Lung microvascular endothelial cell (primary cell): ENCODE data around the gene PSKH1. TPM values are rescaled to one million over a fixed set of nuclear protein-coding genes. Genes with fewer than 3 reads are reported as not detected.
A peak's percentile ranks its signal among the peaks of the same experiment; 100 is the strongest.
"Not testable (repeated sequence)": the region's sequence is repeated elsewhere in the genome, so short reads cannot be mapped to it uniquely, and the experiment has no call there.

Experiments used
- DNase-seq, 2 donors: peaks; one replicate each; pipeline versions ENCODE4 v3.0.0 to v3.0.0-alpha.2; 2010; ENCODE audit warnings: low read depth in 2 of 2
- total RNA-seq: library from RNA; depleted of rRNA; stranded (reverse); fragments of >200 nt; gene quantifications from 2 replicates; pipeline ENCODE4 v1.2.1, GENCODE V29; 2014

The PSKH1 gene
- 8.3 and 12.9 TPM in 2 replicates for total RNA-seq

DNA sequence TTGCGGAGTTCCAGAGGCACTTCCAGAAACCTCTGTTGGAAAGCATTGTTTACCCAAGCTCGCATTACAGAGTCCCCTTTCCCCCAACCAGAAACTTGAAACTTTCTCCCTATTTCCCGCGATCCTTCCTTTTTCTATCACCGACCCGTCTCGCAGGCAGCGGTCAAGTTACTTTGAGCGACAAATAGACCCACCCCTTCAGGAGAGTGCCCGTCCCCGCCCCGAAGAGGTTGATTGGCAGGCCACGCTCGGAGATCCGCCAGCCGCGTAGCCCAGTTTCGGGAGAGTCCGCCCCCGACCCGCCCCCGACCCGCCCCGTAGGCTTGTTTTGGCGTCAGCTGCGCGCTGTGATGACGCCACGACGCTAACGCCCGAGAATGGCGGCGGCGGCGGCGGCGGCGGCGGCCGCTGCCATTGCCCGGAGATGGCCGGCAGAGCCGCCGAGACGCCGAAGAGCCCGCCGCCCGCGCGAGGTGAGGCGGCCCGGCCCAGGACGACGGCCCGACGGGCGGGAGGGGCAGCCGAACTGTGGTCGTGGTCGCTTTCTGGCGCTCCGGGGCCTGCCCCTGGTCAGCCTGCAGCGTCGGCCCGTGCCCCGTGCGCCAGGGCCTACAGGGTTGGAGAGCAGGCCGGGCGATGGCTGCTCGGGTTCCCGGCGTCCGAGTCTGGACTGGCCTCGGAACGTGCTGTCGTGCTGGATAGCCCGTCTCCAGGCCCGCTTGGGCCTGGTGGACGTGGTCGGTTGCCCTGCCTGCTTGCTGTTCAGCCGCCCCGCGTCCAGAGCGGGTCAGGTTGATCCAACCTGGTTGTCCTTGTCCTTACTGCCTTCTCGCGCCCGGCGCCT is at the start of gene PSKH1:
Gene PSKH1 (plus strand): TSS at position 356 of the 844 bp plus-strand sequence. CDS start 15,496 bp downstream, outside the sequence.
- DNase-seq = peak; percentile 97

DNA sequence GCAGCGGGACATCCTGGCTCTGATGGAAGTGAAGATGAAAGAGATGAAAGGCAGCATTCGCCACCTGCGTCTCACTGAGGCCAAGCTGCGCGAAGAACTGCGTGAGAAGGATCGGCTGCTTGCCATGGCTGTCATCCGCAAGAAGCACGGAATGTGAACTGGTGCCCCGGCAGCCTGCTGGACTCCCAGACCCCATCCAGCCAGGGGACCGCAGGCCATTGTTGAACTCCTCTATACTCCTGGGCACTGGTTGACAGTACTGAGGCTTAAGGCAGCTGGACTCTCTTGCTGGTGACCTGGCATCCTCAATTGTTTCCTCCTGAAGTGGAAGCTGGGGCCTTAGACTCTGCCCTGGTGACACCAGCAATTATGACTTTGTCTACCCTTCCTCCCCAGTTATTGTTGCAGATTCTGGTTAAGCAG is 49.7 kb upstream of the PSKH1 start:
- peak in 1 of 2 donors; percentile 59 for DNase-seq

- DNase-seq = peak in 1 of 2 donors; percentile 9
These were observed 48.6 kb upstream of the PSKH1 start for GRCh38 chr16:67844497-67844896.

DNA sequence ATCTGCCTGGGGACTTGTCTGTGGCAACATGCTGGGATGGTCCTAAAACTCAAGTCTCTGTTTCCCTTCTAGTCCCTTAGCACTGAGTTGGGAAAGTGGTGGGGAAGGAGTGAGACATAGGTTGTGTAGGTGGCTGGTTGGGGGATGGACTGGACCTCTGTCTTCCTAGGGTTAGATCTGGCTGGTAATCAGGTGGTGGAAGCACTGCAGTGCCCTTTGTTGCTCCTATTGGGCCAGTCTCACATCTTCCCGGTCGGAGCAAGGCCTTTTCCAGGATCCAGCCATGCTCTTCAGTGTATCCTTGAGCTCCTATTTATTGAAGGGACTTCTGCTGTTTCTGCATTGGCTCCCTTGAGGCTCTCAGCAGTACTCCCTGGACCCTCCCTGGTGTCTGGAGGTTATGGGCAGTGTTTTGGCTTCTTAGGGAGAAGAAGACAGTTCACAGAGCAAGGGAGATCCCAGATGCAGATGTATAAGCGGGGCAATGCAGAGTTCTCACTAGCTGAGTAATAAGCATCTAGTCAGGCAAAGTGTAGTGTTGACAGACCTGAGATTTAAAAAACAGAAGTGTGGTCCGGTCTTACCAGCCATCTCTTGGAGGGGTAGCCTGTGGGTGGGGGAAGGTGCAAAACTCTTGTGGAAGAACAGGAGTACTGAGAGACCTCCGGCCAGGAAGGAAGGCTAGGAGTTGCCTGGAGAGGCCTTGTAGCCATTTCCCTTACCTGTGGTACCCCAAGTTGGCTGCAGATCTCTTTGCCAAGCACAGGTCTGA is 47.6 kb upstream of the PSKH1 start:
- no peak for DNase-seq

DNA sequence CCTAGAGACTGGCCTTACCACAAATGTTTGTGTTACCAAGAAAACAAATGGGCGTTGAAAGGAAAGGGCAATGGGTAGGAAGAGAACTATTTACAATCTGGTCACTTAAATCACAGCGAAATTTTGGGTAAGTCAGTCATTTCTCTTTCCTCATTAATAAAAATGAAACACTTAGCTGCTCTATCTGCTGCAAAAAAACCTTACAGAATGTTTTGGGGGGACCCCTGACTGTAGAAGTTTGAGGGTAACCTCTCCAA is 47.1 kb upstream of the PSKH1 start:
- peak in 1 of 2 donors; percentile 18 for DNase-seq

- DNase-seq = peak; percentile 90 to 95
These were observed 46.6 kb upstream of the PSKH1 start, which contains the start of gene NUTF2 for GRCh38 chr16:67846320-67847063. TSS of gene NUTF2 (plus strand) at chr16:67846933. CDS start at chr16:67865131, 18,198 bp downstream.

GRCh38 chr16:67847064-67847861 is 45.8 kb upstream of the PSKH1 start, which contains the start of gene CENPT:
TSS of gene CENPT (minus strand) at chr16:67847693. CDS start at chr16:67833859, 13,834 bp downstream.
- peak; percentile 50 to 74 for DNase-seq

GRCh38 chr16:67848118-67848517 is 44.9 kb upstream of the PSKH1 start:
- no peak for DNase-seq

- no peak for DNase-seq
These were observed 39.4 kb upstream of the PSKH1 start for GRCh38 chr16:67853670-67854069.

- DNase-seq = no peak
These were observed 37.3 kb upstream of the PSKH1 start for GRCh38 chr16:67855789-67856188.

DNA sequence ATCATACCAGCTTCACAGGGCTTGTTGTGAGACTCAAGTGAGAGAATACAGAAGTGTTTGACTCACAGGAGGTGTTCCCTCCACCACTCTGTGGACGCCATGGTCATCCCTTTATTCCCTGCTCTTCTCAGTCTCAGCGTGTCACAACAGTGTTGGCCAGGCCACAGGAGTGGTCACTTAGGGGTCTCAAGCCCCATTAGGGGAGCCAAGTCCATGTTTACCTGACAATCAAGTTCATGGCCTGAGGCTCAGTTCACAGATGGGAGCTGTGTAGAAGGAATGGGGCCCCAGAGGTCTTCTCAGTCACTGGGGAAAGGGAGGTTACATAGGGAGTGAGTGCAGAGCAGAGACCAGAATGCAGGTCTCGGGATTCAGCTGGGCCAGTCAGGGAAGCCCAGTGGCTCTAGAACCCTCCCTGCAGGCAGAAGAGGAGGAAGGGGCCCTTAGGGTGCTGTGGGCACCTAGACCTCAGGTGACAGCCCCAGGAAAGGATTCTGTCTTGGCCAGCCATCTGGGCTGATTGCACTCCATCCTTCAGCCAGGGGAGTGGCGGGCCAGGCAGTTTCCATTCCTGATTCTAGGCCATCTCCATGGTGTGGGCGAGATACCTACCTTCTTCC is 36.0 kb upstream of the PSKH1 start:
- DNase-seq = no peak

DNA sequence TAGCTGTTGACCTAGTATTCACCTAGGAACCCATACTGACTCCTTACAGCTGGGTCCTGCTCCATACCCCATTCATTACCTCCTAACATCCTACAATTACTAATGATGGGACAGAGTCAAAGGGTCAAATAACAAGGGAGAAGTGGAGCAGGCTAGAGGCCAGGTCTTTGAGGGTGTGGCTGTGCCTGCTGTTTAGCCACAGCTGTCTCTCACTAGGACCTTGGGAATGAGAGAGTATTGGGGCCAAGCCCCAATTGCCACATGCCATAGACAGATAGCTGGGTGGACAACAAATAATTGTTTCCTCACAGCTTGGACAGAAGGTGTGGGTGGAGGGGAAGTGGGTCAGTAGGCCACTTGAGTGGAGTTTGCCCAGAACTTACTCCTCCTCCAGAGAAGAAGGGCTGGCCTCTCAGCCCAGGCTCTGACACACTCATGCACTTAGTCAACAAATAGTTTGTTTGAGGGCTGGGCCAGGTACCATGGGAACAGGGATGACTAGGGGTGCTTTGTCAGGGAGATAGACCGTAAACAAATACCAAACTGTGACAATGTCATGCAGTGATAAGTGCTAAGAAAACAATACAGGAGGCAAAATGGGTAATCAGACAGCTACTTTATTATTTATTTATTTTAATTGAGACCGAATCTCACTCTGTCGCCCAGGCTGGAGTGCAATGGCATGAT is 35.4 kb upstream of the PSKH1 start:
- peak; percentile 88 to 97 for DNase-seq

DNA sequence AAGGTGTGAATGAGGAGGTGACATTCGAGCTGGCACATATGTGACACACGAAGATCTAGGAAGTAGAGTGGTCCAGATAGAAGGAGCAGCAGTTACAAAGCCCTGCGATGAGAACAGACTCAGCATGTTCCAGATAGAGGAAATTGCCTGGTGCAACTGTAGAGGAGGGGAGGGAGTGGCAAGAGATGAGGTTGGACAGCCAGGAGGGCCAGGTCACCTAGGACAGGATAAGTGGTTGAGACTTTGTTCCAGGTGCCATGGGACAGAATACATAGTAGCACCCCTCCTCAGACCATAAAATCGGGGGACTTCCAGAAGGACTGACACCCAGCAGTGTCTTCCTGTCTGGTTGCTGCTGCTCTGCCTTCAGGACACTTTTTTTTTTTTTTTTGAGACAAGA is 34.6 kb upstream of the PSKH1 start:
- no peak for DNase-seq

- peak in 1 of 2 donors; percentile 39 for DNase-seq
These were observed 32.3 kb upstream of the PSKH1 start for GRCh38 chr16:67860589-67861398.

- no peak for DNase-seq
These were observed 31.2 kb upstream of the PSKH1 start for GRCh38 chr16:67861877-67862276.

GRCh38 chr16:67862623-67863583 is 30.2 kb upstream of the PSKH1 start:
- DNase-seq = peak in 1 of 2 donors; percentile 32

DNA sequence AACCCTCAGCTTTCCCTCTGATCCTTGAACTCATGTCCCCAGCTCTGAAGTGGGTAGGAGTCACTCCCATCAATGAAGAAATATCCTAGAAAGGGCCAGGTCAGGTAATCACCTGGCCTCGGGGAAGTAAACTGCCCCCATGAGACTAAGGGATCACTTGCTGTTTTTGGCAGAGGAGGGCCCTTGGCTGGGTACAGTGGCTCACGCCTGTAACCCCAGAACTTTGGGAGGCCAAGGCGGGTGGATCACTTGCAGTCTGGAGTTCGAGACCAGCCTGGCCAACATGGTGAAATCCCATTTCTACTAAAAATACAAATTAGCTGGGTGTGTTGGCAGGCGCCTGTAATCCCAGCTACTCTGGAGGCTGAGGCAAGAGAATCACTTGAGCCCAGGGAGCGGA is 29.0 kb upstream of the PSKH1 start:
- not testable (repeated sequence) for DNase-seq

- no peak for DNase-seq
These were observed 28.5 kb upstream of the PSKH1 start for GRCh38 chr16:67864594-67864993.
